ENCODE data around the gene TOMT. TPM values are rescaled to one million over a fixed set of nuclear protein-coding genes. Genes with fewer than 3 reads are reported as not detected.

Gene TOMT
- total RNA-seq, 4 donors from 2014 or later: not detected

GRCh38 chr11:72075109-72075508, 30.6 kb upstream of the TOMT start:
- TF ChIP-seq EP300 (IDR thresholded peaks at IDR 0.05) (no peak), CTCF (IDR thresholded peaks at IDR 0.05) (no peak), POLR2AphosphoS5 (IDR thresholded peaks at IDR 0.05) (no peak), POLR2A (IDR thresholded peaks at IDR 0.05) (no peak)
- no peak for DNase-seq (ENCODE audit: low spot score in 2 of 2)
- WGBS: 100% methylated on average over 1 of the region's 1 CpG
- no peaks in the 10 kb centered on the region for H3K9me3 ChIP-seq
- no peak overlapping the region for H3K4me3 ChIP-seq
- H3K27ac ChIP-seq: no peak overlapping the region
- H3K27me3 ChIP-seq: no peaks in the 10 kb centered on the region
- H3K36me3 ChIP-seq: no peaks in the 10 kb centered on the region
- H3K4me1 ChIP-seq: peaks cover 43% of the 10 kb centered on the region

DNA sequence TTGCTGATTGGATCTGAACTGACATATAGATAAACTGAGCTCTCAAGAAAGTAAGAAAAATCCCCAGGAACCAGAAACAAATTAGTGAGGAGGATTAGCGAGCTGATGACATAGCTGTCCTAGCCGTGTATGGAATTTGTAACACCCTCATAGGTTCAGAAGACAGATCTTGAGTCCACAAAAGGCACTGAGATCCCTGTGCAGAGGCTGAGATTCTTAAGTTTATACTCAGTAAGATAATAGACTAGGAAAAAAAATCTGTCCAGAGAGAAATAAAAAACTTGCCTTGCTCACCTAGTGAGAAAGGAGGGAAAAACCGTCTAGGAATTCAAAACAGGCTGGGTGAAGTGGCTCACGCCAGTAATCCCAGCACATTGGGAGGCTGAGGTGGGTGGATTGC, 30.0 kb upstream of the TOMT start:
- no peaks in the 10 kb centered on the region for H3K9me3 ChIP-seq
- H3K4me1 ChIP-seq: peaks cover 37% of the 10 kb centered on the region
- no peaks in the 10 kb centered on the region for H3K36me3 ChIP-seq
- no peak for TF ChIP-seq POLR2AphosphoS5 (IDR thresholded peaks at IDR 0.05)
- TF ChIP-seq CTCF (IDR thresholded peaks at IDR 0.05): no peak
- H3K27ac ChIP-seq: no peak overlapping the region
- H3K4me3 ChIP-seq: no peak overlapping the region
- no peaks in the 10 kb centered on the region for H3K27me3 ChIP-seq
- DNase-seq (ENCODE audit: low spot score in 2 of 2): no peak
- 95% methylated on average over 4 of the region's 4 CpGs for WGBS

GRCh38 chr11:72078477-72078876, 27.2 kb upstream of the TOMT start:
- no peak for DNase-seq (ENCODE audit: low spot score in 2 of 2)
- H3K36me3 ChIP-seq: no peaks in the 10 kb centered on the region
- no peaks in the 10 kb centered on the region for H3K27me3 ChIP-seq
- H3K27ac ChIP-seq: peak overlapping the region; percentile 86
- peaks cover 46% of the 10 kb centered on the region for H3K4me1 ChIP-seq
- TF ChIP-seq POLR2AphosphoS5 (IDR thresholded peaks at IDR 0.05) (no peak), POLR2A (IDR thresholded peaks at IDR 0.05) (no peak), EP300 (IDR thresholded peaks at IDR 0.05) (no peak), CTCF (IDR thresholded peaks at IDR 0.05) (no peak)
- 68% methylated on average over 6 of the region's 6 CpGs for WGBS
- H3K9me3 ChIP-seq: no peaks in the 10 kb centered on the region
- peak overlapping the region; percentile 66 for H3K4me3 ChIP-seq

DNA sequence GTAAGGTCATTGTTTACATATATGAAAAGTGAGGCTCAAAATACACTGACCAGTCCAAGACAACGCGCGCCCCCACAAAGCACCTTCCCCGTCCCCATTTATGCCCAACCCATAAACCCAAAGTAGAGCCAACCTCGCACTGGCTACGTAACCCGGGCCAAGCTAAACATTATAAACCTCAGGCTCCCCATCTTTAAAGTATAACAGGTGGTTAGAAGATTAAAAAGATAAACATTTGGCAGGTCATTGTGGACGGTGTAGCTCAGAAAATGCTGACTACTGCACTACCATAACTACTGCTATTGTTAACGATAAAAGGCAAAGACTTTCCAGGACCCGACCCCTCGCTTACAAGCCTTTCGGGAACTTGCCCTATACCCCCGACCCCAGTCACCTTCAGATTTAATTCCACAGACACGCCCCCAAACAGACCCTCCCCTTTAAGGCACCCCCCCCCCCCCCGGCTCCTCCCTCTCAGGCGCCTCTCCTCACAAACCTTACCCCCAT, 25.9 kb upstream of the TOMT start:
- peak overlapping the region; percentile 86 for H3K27ac ChIP-seq
- peaks cover 48% of the 10 kb centered on the region for H3K4me1 ChIP-seq
- peak overlapping the region; percentile 66 for H3K4me3 ChIP-seq
- DNase-seq (ENCODE audit: low spot score in 2 of 2): no peak
- no peaks in the 10 kb centered on the region for H3K36me3 ChIP-seq
- no peak for TF ChIP-seq POLR2AphosphoS5 (IDR thresholded peaks at IDR 0.05)
- TF ChIP-seq CTCF (IDR thresholded peaks at IDR 0.05): no peak
- no peak for TF ChIP-seq POLR2A (IDR thresholded peaks at IDR 0.05)
- TF ChIP-seq EP300 (IDR thresholded peaks at IDR 0.05): no peak
- 3% methylated on average over 16 of the region's 16 CpGs for WGBS
- no peaks in the 10 kb centered on the region for H3K27me3 ChIP-seq
- no peaks in the 10 kb centered on the region for H3K9me3 ChIP-seq

DNA sequence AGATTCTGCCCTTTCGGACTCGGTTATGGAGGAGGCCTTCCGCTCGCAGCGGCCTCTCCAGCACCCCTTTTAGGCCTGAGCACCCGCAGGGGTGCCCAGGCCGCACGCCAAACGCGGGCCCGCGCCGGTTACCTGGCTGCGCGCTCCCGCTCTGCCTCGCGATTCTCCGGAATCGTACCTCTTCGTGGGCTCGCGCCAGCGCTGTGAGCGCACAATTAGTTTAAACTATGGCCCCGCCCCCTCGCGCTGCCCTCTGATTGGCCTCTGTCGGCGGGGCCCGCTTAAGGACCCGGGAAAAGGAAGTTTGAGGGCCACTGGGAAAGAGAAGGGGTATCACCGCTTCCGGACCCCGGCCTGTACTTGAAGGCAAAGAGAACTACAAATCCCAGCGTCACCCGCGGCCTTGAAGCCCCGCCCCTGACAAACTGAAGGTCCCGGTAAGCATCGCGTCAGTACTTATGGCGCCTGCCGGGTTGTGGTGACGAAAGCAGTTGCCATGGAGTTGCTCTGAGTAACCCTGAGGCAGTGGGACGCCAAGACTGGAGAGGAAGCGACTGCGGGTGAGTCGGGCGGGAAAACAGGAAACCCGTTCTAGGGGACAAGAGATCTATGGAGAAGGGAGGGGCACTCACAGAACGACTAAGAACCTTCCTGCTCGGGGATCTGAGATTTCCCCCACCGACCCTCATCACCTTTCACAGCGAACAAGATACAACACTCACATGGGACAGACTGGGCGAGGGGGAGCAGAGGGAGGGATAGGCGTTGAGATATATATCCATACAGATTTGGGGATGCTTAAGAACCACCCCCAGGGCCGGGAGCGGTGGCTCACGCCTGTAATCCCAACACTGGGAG, 25.2 kb upstream of the TOMT start, which contains the start of the genes LRRC51 and NUMA1:
Gene LRRC51 (plus strand): TSS at position 525 of the 858 bp plus-strand sequence. CDS start 8,234 bp downstream, outside the sequence.
Gene NUMA1 (minus strand): TSS at position 217 of the 858 bp plus-strand sequence. CDS start 44,599 bp downstream, outside the sequence.
- Histone ChIP-seq H3K4me3 (peak within 1 kb of the TSS; percentile 66), H3K4me1 (peaks cover 48% of the 10 kb centered on the region), H3K36me3 (no peaks in the 10 kb centered on the region), H3K9me3 (no peaks in the 10 kb centered on the region), H3K27me3 (no peaks in the 10 kb centered on the region), H3K27ac (peak within 1 kb of the TSS; percentile 86)
- WGBS: under 1% methylated on average over 39 of the region's 60 CpGs
- TF ChIP-seq EP300 (IDR thresholded peaks at IDR 0.05) (no peak), CTCF (IDR thresholded peaks at IDR 0.05) (no peak), POLR2A (IDR thresholded peaks at IDR 0.05) (peak in 1 of 2 donors; percentile 24), POLR2AphosphoS5 (IDR thresholded peaks at IDR 0.05) (peak in 1 of 3 donors; percentile 76)
- peak; percentile 100 for DNase-seq (ENCODE audit: low spot score in 2 of 2)

All from suprapubic skin (tissue), 4 donors.